Measurements from ENCODE around the gene OR10A5. TPM values are rescaled to one million over a fixed set of nuclear protein-coding genes. Genes with fewer than 3 reads are reported as not detected.

The OR10A5 gene
- polyA plus RNA-seq, 1 donor (not counting 4 experiments of a cell fraction or from before 2014, with no cell fraction given): not detected

- DNase-seq (ENCODE audit: low read depth, low spot score) (no peak), FAIRE-seq (no peak)
- dilution Hi-C loops (cut with MboI; ENCODE audit: extremely low pct_ligation_motif_present, low sequenced_read_pairs): no loop called here
- H3K27me3 ChIP-seq (ENCODE audit: control insufficient read depth, extremely low read depth, insufficient read depth, low read length): no peaks in the 10 kb centered on the region
- H3K27ac ChIP-seq (ENCODE audit: control insufficient read depth, insufficient read depth, low read length): no peak overlapping the region
- H3K9ac ChIP-seq (ENCODE audit: control insufficient read depth, extremely low read depth, insufficient read depth, low read length): no peak overlapping the region
- H3K9me1 ChIP-seq (ENCODE audit: control insufficient read depth, extremely low read depth, insufficient read depth, low read length): no peaks in the 10 kb centered on the region
- no peaks in the 10 kb centered on the region for H3K4me1 ChIP-seq (ENCODE audit: control insufficient read depth, extremely low read depth, insufficient read depth, low read length)
- no peak overlapping the region for H2AFZ ChIP-seq (ENCODE audit: control insufficient read depth, low read length)
- H3K4me2 ChIP-seq (ENCODE audit: control insufficient read depth, extremely low read depth, insufficient read depth, low read depth, low read length): no peak overlapping the region
- no peaks in the 10 kb centered on the region for H3K9me3 ChIP-seq (ENCODE audit: control insufficient read depth, low read depth, low read length)
- no peaks in the 10 kb centered on the region for H3K79me2 ChIP-seq (ENCODE audit: control insufficient read depth, insufficient read depth, low read length)
- TF ChIP-seq CTCF (optimal IDR thresholded peaks at IDR 0.05 in 1 of 3, IDR thresholded peaks at IDR 0.05 in 1 of 3, conservative IDR thresholded peaks at IDR 0.05 in 1 of 3; ENCODE audit: extremely low read depth in 1 of 3, insufficient read depth in 2 of 3, low read length in 3 of 3) (no peak), EZH2 (IDR thresholded peaks at IDR 0.05; ENCODE audit: low read length) (no peak)
- no peaks in the 10 kb centered on the region for H4K20me1 ChIP-seq (ENCODE audit: control insufficient read depth, extremely low read depth, insufficient read depth, low read length)
- no peak overlapping the region for H3K4me3 ChIP-seq (ENCODE audit: control insufficient read depth in 2 of 3, extremely low read depth in 1 of 3, insufficient read depth in 2 of 3, low read depth in 1 of 3, low read length in 3 of 3)
- no peaks in the 10 kb centered on the region for H3K36me3 ChIP-seq (ENCODE audit: control insufficient read depth in 2 of 2, extremely low read depth in 1 of 2, insufficient read depth in 2 of 2, low read length in 2 of 2)
These were observed 1.8 kb upstream of the OR10A5 start for GRCh38 chr11:6843670-6844069.

GRCh38 chr11:6844356-6844755, 1.1 kb upstream of the OR10A5 start:
- no peak for TF ChIP-seq EZH2 (IDR thresholded peaks at IDR 0.05; ENCODE audit: low read length)
- no peak for TF ChIP-seq CTCF (optimal IDR thresholded peaks at IDR 0.05 in 1 of 3, IDR thresholded peaks at IDR 0.05 in 1 of 3, conservative IDR thresholded peaks at IDR 0.05 in 1 of 3; ENCODE audit: extremely low read depth in 1 of 3, insufficient read depth in 2 of 3, low read length in 3 of 3)
- H3K27ac ChIP-seq (ENCODE audit: control insufficient read depth, insufficient read depth, low read length): no peak overlapping the region
- no peak overlapping the region for H3K4me3 ChIP-seq (ENCODE audit: control insufficient read depth in 2 of 3, extremely low read depth in 1 of 3, insufficient read depth in 2 of 3, low read depth in 1 of 3, low read length in 3 of 3)
- H4K20me1 ChIP-seq (ENCODE audit: control insufficient read depth, extremely low read depth, insufficient read depth, low read length): no peaks in the 10 kb centered on the region
- H3K36me3 ChIP-seq (ENCODE audit: control insufficient read depth in 2 of 2, extremely low read depth in 1 of 2, insufficient read depth in 2 of 2, low read length in 2 of 2): no peaks in the 10 kb centered on the region
- no peak overlapping the region for H3K9ac ChIP-seq (ENCODE audit: control insufficient read depth, extremely low read depth, insufficient read depth, low read length)
- H3K79me2 ChIP-seq (ENCODE audit: control insufficient read depth, insufficient read depth, low read length): no peaks in the 10 kb centered on the region
- DNase-seq (ENCODE audit: low read depth, low spot score) (no peak), FAIRE-seq (no peak)
- dilution Hi-C loops (cut with MboI; ENCODE audit: extremely low pct_ligation_motif_present, low sequenced_read_pairs): no loop called here
- H3K27me3 ChIP-seq (ENCODE audit: control insufficient read depth, extremely low read depth, insufficient read depth, low read length): no peaks in the 10 kb centered on the region
- H2AFZ ChIP-seq (ENCODE audit: control insufficient read depth, low read length): no peak overlapping the region
- H3K4me2 ChIP-seq (ENCODE audit: control insufficient read depth, extremely low read depth, insufficient read depth, low read depth, low read length): no peak overlapping the region
- H3K4me1 ChIP-seq (ENCODE audit: control insufficient read depth, extremely low read depth, insufficient read depth, low read length): no peaks in the 10 kb centered on the region
- no peaks in the 10 kb centered on the region for H3K9me1 ChIP-seq (ENCODE audit: control insufficient read depth, extremely low read depth, insufficient read depth, low read length)
- H3K9me3 ChIP-seq (ENCODE audit: control insufficient read depth, low read depth, low read length): no peaks in the 10 kb centered on the region

Measured in keratinocyte (primary cell).